Activated CD8-positive, alpha-beta memory T cell treated with anti-CD3 and anti-CD28 coated beads, Interleukin-2, amount 50 U/mL, for 1 hour (primary cell): ENCODE measurements around the gene HAPSTR1.

Experiments
- DNase-seq: peaks from one replicate; pipeline ENCODE4 v3.0.0-alpha.2; 2020; ENCODE audit errors: extremely low read depth

HAPSTR1 gene

GRCh38 chr16:9096416-9096952 lies 5.0 kb downstream of the HAPSTR1 start:
- no peak for DNase-seq

- DNase-seq: no peak
Observed at GRCh38 chr16:9097266-9098219, 6.1 kb downstream of the HAPSTR1 start.

- DNase-seq: no peak
Observed at GRCh38 chr16:9098377-9099090, 7.1 kb downstream of the HAPSTR1 start.

- DNase-seq: no peak
Observed at GRCh38 chr16:9099131-9099625, 7.7 kb downstream of the HAPSTR1 start.

GRCh38 chr16:9102379-9102778 lies 10.9 kb downstream of the HAPSTR1 start:
- no peak for DNase-seq

GRCh38 chr16:9102943-9103342 lies 11.5 kb downstream of the HAPSTR1 start:
- no peak for DNase-seq

- DNase-seq: no peak
Observed at GRCh38 chr16:9103546-9103945, 12.1 kb downstream of the HAPSTR1 start.

- DNase-seq: no peak
Observed at GRCh38 chr16:9105189-9105588, 13.7 kb downstream of the HAPSTR1 start.

GRCh38 chr16:9107025-9107970 lies 15.9 kb downstream of the HAPSTR1 start:
- no peak for DNase-seq

GRCh38 chr16:9109255-9109654 lies 17.8 kb downstream of the HAPSTR1 start:
- no peak for DNase-seq

GRCh38 chr16:9112166-9112843 lies 20.9 kb downstream of the HAPSTR1 start:
- DNase-seq: no peak

GRCh38 chr16:9112844-9113186 lies 21.4 kb downstream of the HAPSTR1 start:
- no peak for DNase-seq

GRCh38 chr16:9113707-9114106 lies 22.3 kb downstream of the HAPSTR1 start:
- no peak for DNase-seq

GRCh38 chr16:9114112-9114511 lies 22.7 kb downstream of the HAPSTR1 start:
- DNase-seq: no peak

GRCh38 chr16:9114842-9115241 lies 23.4 kb downstream of the HAPSTR1 start:
- no peak for DNase-seq

GRCh38 chr16:9115277-9115676 lies 23.8 kb downstream of the HAPSTR1 start:
- DNase-seq: no peak

GRCh38 chr16:9116141-9116540 lies 24.7 kb downstream of the HAPSTR1 start:
- no peak for DNase-seq

GRCh38 chr16:9118170-9118569 lies 26.7 kb downstream of the HAPSTR1 start:
- DNase-seq: no peak

- no peak for DNase-seq
Observed at GRCh38 chr16:9119795-9120194, 28.4 kb downstream of the HAPSTR1 start.

- DNase-seq: no peak
Observed at GRCh38 chr16:9122342-9122741, 30.9 kb downstream of the HAPSTR1 start.

- DNase-seq: no peak
Observed at GRCh38 chr16:9122969-9123368, 31.5 kb downstream of the HAPSTR1 start.
